Neuron (in vitro differentiated cells): ENCODE measurements around the gene SIAH2.

Experiments
- H2AFZ ChIP-seq: one replicate; pipeline ENCODE4 v1.6.1; 2013; ENCODE audit warnings: low read depth, mild to moderate bottlenecking, inconsistent platforms, low read length, moderate library complexity
- H3K27me3 ChIP-seq: one replicate; pipeline ENCODE4 v1.6.1; 2013; ENCODE audit warnings: low read length; ENCODE audit not compliant: insufficient read depth
- H3K36me3 ChIP-seq: one replicate; pipeline ENCODE4 v1.6.1; 2013; ENCODE audit warnings: low read length; ENCODE audit not compliant: insufficient read depth
- H3K4me1 ChIP-seq: one replicate; pipeline ENCODE4 v1.6.1; 2013; ENCODE audit warnings: low read length; ENCODE audit not compliant: insufficient read depth
- H3K4me3 ChIP-seq: 2 replicates; pipeline ENCODE4 v1.5.1; 2013; ENCODE audit warnings: mild to moderate bottlenecking, low read length, moderate library complexity
- H3K9me3 ChIP-seq: one replicate; pipeline ENCODE4 v1.6.1; 2013; ENCODE audit warnings: low read length

Gene SIAH2

GRCh38 chr3:150787741-150788370, 24.9 kb upstream of the SIAH2 start:
- H3K4me3 ChIP-seq: no peak overlapping the region

GRCh38 chr3:150786791-150787190, 23.8 kb upstream of the SIAH2 start:
- peaks cover 7% of the 10 kb centered on the region for H3K27me3 ChIP-seq
- no peaks in the 10 kb centered on the region for H3K9me3 ChIP-seq
- peaks cover 11% of the 10 kb centered on the region for H3K4me1 ChIP-seq

More at GRCh38 chr3:150787741-150788370, 24.9 kb upstream of the SIAH2 start:
- Histone ChIP-seq H3K27me3 (peaks cover 9% of the 10 kb centered on the region), H3K36me3 (no peaks in the 10 kb centered on the region), H3K4me1 (peaks cover 11% of the 10 kb centered on the region), H2AFZ (no peak overlapping the region), H3K9me3 (no peaks in the 10 kb centered on the region)

GRCh38 chr3:150784747-150785125, 21.8 kb upstream of the SIAH2 start:
- peaks cover 7% of the 10 kb centered on the region for H3K27me3 ChIP-seq
- no peaks in the 10 kb centered on the region for H3K9me3 ChIP-seq
- peaks cover 2% of the 10 kb centered on the region for H3K4me1 ChIP-seq
- no peak overlapping the region for H2AFZ ChIP-seq
- no peak overlapping the region for H3K4me3 ChIP-seq
- no peaks in the 10 kb centered on the region for H3K36me3 ChIP-seq

More at GRCh38 chr3:150786791-150787190, 23.8 kb upstream of the SIAH2 start:
- Histone ChIP-seq H3K4me3 (no peak overlapping the region), H2AFZ (no peak overlapping the region), H3K36me3 (no peaks in the 10 kb centered on the region)

- H2AFZ ChIP-seq: no peak overlapping the region
- no peaks in the 10 kb centered on the region for H3K36me3 ChIP-seq
- H3K4me3 ChIP-seq: no peak overlapping the region
- no peaks in the 10 kb centered on the region for H3K9me3 ChIP-seq
- no peaks in the 10 kb centered on the region for H3K4me1 ChIP-seq
- peaks cover 7% of the 10 kb centered on the region for H3K27me3 ChIP-seq
Observed at GRCh38 chr3:150783920-150784746, 21.2 kb upstream of the SIAH2 start.

- Histone ChIP-seq H2AFZ (no peak overlapping the region), H3K27me3 (peaks cover 2% of the 10 kb centered on the region), H3K36me3 (no peaks in the 10 kb centered on the region), H3K4me1 (no peaks in the 10 kb centered on the region), H3K4me3 (no peak overlapping the region), H3K9me3 (no peaks in the 10 kb centered on the region)
Observed at GRCh38 chr3:150783316-150783715, 20.3 kb upstream of the SIAH2 start.

GRCh38 chr3:150779402-150779858, 16.5 kb upstream of the SIAH2 start:
- H3K4me3 ChIP-seq: no peak overlapping the region
- H2AFZ ChIP-seq: no peak overlapping the region
- no peaks in the 10 kb centered on the region for H3K9me3 ChIP-seq
- H3K27me3 ChIP-seq: peaks cover 2% of the 10 kb centered on the region
- no peaks in the 10 kb centered on the region for H3K36me3 ChIP-seq
- no peaks in the 10 kb centered on the region for H3K4me1 ChIP-seq

GRCh38 chr3:150778793-150779401, 15.9 kb upstream of the SIAH2 start:
- Histone ChIP-seq H3K4me3 (no peak overlapping the region), H3K27me3 (no peaks in the 10 kb centered on the region), H2AFZ (no peak overlapping the region), H3K9me3 (no peaks in the 10 kb centered on the region), H3K36me3 (no peaks in the 10 kb centered on the region), H3K4me1 (no peaks in the 10 kb centered on the region)

- H3K4me1 ChIP-seq: no peaks in the 10 kb centered on the region
- H3K9me3 ChIP-seq: no peaks in the 10 kb centered on the region
- no peaks in the 10 kb centered on the region for H3K36me3 ChIP-seq
- no peak overlapping the region for H2AFZ ChIP-seq
- no peak overlapping the region for H3K4me3 ChIP-seq
- H3K27me3 ChIP-seq: no peaks in the 10 kb centered on the region
Observed at GRCh38 chr3:150775001-150775599, 12.1 kb upstream of the SIAH2 start.

- Histone ChIP-seq H2AFZ (no peak overlapping the region), H3K9me3 (no peaks in the 10 kb centered on the region), H3K4me1 (no peaks in the 10 kb centered on the region), H3K27me3 (no peaks in the 10 kb centered on the region), H3K4me3 (no peak overlapping the region), H3K36me3 (no peaks in the 10 kb centered on the region)
Observed at GRCh38 chr3:150773616-150774192, 10.7 kb upstream of the SIAH2 start.

GRCh38 chr3:150771600-150771999, 8.6 kb upstream of the SIAH2 start:
- Histone ChIP-seq H3K4me3 (no peak overlapping the region), H3K36me3 (no peaks in the 10 kb centered on the region), H2AFZ (no peak overlapping the region), H3K4me1 (no peaks in the 10 kb centered on the region), H3K9me3 (no peaks in the 10 kb centered on the region), H3K27me3 (no peaks in the 10 kb centered on the region)

- no peaks in the 10 kb centered on the region for H3K4me1 ChIP-seq
- no peak overlapping the region for H2AFZ ChIP-seq
- H3K9me3 ChIP-seq: no peaks in the 10 kb centered on the region
- H3K36me3 ChIP-seq: no peaks in the 10 kb centered on the region
- H3K27me3 ChIP-seq: no peaks in the 10 kb centered on the region
- H3K4me3 ChIP-seq: no peak overlapping the region
Observed at GRCh38 chr3:150770681-150771080, 7.7 kb upstream of the SIAH2 start.

GRCh38 chr3:150766742-150767141, 3.8 kb upstream of the SIAH2 start:
- Histone ChIP-seq H3K4me3 (no peak overlapping the region), H3K4me1 (no peaks in the 10 kb centered on the region), H2AFZ (no peak overlapping the region), H3K27me3 (no peaks in the 10 kb centered on the region), H3K36me3 (no peaks in the 10 kb centered on the region), H3K9me3 (no peaks in the 10 kb centered on the region)
